PFSK-1 (cell line): ENCODE data around the gene INO80C.

Experiments used
- FOXP2 ChIP-seq: optimal IDR thresholded peaks from 2 replicates; pipeline ENCODE3; 2011; ENCODE audit warnings: borderline replicate concordance, control low read depth, inconsistent platforms; ENCODE audit not compliant: insufficient read depth; ENCODE audit errors: extremely low read length, extremely low read depth
- POLR2AphosphoS5 ChIP-seq: IDR thresholded peaks from 2 replicates; pipeline ENCODE4 v1.6.1; 2012; ENCODE audit warnings: low read depth, mild to moderate bottlenecking, control low read depth, low read length, moderate library complexity
- REST ChIP-seq, 2 experiments: IDR thresholded peaks; 2 replicates each; pipeline versions ENCODE4 v1.6.1 to v1.8.0; 2011 to 2012; ENCODE audit warnings: low read depth in 2 of 2, low read length in 2 of 2, control low read depth in 1 of 2, inconsistent platforms in 1 of 2, mild to moderate bottlenecking in 1 of 2, moderate library complexity in 1 of 2; ENCODE audit not compliant: insufficient read depth in 1 of 2
- SIN3A ChIP-seq: IDR thresholded peaks from 2 replicates; pipeline ENCODE4 v1.6.1; 2012; ENCODE audit warnings: mild to moderate bottlenecking, low read length, moderate library complexity, borderline replicate concordance; ENCODE audit not compliant: insufficient read depth
- TAF1 ChIP-seq: IDR thresholded peaks from 2 replicates; pipeline ENCODE4 v1.6.1; 2012; ENCODE audit warnings: low read length, control low read depth, borderline replicate concordance; ENCODE audit not compliant: insufficient read depth

- no peak for TF ChIP-seq REST (IDR thresholded peaks at IDR 0.05; ENCODE audit: insufficient read depth in 1 of 2, low read depth in 2 of 2, low read length in 2 of 2)
- no peak for TF ChIP-seq SIN3A
- TF ChIP-seq TAF1, result no peak
- TF ChIP-seq POLR2AphosphoS5, result no peak
- TF ChIP-seq FOXP2, result no peak
Observed at GRCh38 chr18:35470435-35470834, 27.3 kb downstream of the INO80C start.
